Activated CD8-positive, alpha-beta memory T cell treated with anti-CD3 and anti-CD28 coated beads for 48 hours (primary cell): ENCODE results near the gene SLC12A3.

Experiments used
- DNase-seq, 3 experiments: peaks; one replicate each; pipeline ENCODE4 v3.0.0-alpha.2; 2020; ENCODE audit warnings: low read depth in 2 of 3, low spot score in 2 of 3

The SLC12A3 gene

GRCh38 chr16:56847173-56847910 lies 17.7 kb upstream of the SLC12A3 start:
- no peak for DNase-seq

- DNase-seq = no peak
These were observed 16.7 kb upstream of the SLC12A3 start for GRCh38 chr16:56848029-56848936.

- DNase-seq = no peak
These were observed 15.9 kb upstream of the SLC12A3 start for GRCh38 chr16:56848955-56849689.

GRCh38 chr16:56849690-56850680 lies 15.0 kb upstream of the SLC12A3 start:
- DNase-seq = no peak

GRCh38 chr16:56851671-56852400 lies 13.2 kb upstream of the SLC12A3 start:
- DNase-seq = no peak

GRCh38 chr16:56852401-56852730 lies 12.6 kb upstream of the SLC12A3 start:
- DNase-seq = no peak

- DNase-seq = no peak
These were observed 12.0 kb upstream of the SLC12A3 start for GRCh38 chr16:56852968-56853367.

- DNase-seq = no peak
These were observed 9.8 kb upstream of the SLC12A3 start for GRCh38 chr16:56855201-56855600.

GRCh38 chr16:56855946-56856345 lies 9.1 kb upstream of the SLC12A3 start:
- no peak for DNase-seq

- no peak for DNase-seq
These were observed 8.0 kb upstream of the SLC12A3 start for GRCh38 chr16:56856876-56857447.

GRCh38 chr16:56858374-56858773 lies 6.6 kb upstream of the SLC12A3 start:
- DNase-seq = no peak

- DNase-seq = no peak
These were observed 5.4 kb upstream of the SLC12A3 start for GRCh38 chr16:56859636-56860035.

GRCh38 chr16:56860226-56861020 lies 4.6 kb upstream of the SLC12A3 start:
- DNase-seq = no peak

GRCh38 chr16:56861092-56861610 lies 3.9 kb upstream of the SLC12A3 start:
- no peak for DNase-seq

GRCh38 chr16:56861756-56862155 lies 3.3 kb upstream of the SLC12A3 start:
- DNase-seq = no peak

- DNase-seq = no peak
These were observed 2.2 kb upstream of the SLC12A3 start for GRCh38 chr16:56862776-56863175.

- DNase-seq = no peak
These were observed 521 bp downstream of the SLC12A3 start for GRCh38 chr16:56865394-56866062.
